Activated CD8-positive, alpha-beta memory T cell treated with anti-CD3 and anti-CD28 coated beads for 48 hours (primary cell): ENCODE data around the gene AWAT1.
"Not testable (repeated sequence)": the region's sequence is repeated elsewhere in the genome, so short reads cannot be mapped to it uniquely, and the experiment has no call there.

Experiments
- DNase-seq, 3 experiments: peaks; one replicate each; pipeline ENCODE4 v3.0.0-alpha.2; 2020; ENCODE audit warnings: low read depth in 2 of 3, low spot score in 2 of 3

The AWAT1 gene

DNA sequence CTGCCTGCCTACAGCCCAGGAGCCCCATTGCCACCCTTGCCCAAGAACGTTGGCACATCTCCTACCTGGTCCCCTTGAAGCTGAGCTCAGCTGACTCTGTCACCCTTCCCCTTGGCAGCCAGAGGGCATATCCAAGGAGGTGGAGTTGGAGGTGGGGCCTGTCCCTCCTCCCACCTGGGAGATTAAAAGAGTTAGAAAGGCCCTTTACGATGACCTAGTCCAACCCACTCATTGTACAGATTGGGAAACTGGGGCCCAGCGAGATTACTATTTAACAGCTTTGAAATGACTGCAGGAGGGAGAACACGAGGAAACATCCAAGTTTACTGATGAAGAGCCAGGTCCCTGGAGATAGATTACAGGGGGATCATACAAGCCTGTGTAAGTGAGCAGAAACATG is 25.6 kb downstream of the AWAT1 start, which contains the start of gene P2RY4:
P2RY4 (minus strand) TSS at position 101 of the 400 bp plus-strand sequence. CDS start 580 bp downstream, outside the sequence.
- no peak for DNase-seq

DNA sequence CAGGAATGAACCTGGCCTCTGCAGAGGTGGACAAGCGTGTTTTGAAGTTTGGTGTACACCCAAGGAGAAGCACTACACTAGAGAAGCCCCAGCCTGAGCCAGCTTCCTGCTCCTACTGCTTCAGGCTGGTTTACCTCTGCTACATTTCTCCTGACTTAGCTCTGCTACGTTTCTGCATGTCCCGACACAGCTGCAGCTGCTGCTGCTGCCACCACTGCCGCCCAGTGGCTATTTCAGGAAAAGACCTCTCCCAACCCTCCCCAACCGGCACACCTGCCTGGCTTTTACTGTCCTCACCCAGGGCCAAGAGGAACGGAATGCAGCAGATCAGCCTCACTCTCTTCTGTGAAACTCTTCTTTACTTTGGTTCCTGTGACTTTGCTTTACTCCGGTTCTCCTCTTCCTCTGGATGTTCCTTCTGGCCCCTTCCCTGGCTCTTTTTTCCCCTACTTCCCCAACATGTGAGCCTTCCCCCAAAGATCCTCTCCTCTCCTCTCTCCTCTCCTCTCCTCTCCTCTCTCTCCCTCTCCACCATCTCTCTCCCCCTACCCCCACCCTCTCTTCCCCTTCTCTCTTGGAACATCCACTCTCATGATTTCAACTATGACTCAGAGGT is 28.6 kb downstream of the AWAT1 start:
- DNase-seq, result peak in 1 of 3 experiments; percentile 11

DNA sequence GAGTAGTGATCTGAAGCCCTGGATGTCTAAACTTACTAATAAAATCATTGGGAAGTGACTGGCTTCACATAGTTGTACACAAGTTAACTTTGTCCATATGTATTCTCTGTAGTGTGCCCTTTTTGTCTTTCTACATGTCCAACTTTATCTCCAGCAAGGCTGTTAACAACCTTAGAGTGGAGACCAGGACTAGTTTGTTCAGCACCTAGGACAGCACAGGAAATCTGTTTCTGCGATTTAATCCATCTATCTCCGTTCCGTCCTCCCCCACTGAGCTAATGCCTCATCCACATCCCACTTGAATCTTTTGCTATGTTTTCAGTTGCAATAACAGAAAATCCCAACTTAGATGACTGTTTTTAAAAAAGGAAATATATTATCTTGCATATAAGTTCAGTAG is 30.3 kb downstream of the AWAT1 start:
- DNase-seq, result no peak

DNA sequence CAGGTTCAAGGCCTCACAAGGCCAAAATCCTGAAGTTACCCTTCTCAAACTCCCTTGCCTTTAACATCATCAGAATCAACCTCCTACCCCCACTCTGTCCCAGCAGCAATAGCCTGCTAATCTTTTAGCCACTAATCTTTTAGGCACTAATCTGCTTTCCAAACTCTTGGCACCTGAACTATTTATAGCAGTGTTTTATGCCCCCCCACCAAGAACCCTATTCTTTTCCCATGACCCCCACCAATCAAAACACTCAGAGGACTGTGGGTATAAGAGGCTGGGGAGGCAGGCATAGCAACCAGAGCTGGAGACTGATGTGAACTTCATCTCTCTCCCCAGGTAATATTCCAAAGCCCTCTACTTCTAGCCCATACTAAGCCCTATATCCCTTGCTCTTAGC is 33.6 kb downstream of the AWAT1 start, which contains the start of gene ARR3:
ARR3 (plus strand) TSS at position 301 of the 400 bp plus-strand sequence. CDS start 1,052 bp downstream, outside the sequence.
- no peak for DNase-seq

DNA sequence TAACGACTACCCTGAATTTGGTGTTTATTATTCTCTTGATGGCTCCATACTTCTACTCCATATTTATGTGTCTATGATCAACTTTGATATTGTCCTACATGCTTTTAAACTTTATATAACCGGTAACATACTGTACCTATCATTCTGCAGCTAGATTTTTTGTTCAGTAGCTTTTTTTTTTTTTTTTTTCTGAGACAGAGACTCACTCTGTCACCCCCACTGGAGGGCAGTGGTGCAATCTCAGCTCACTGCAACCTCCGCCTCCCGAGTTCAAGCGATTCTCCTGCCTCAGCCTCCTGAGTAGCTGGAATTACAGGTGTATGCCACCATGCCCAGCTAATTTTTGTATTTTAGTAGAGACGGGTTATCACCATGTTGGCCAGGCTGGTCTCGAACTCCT is 39.6 kb downstream of the AWAT1 start:
- not testable (repeated sequence) for DNase-seq

DNA sequence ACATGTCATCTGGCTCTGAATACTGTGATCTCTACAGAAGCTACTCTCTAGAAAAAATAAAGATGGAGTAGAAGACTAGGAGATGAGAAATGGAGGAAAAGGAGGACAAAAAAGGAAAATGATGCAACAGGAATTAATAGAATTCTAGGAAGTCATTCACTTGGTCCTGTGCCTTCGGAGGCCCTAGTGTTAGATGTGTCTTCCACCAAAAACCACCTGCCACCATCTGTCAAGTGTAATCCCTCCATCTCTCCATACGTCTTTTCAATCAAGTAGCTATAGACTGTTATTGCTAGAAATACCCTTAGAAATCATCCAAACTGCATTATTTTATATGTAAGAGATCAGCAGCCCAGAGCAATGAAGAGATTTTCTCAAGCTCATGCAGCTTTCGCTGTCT is 44.6 kb downstream of the AWAT1 start:
- DNase-seq, result no peak

DNA sequence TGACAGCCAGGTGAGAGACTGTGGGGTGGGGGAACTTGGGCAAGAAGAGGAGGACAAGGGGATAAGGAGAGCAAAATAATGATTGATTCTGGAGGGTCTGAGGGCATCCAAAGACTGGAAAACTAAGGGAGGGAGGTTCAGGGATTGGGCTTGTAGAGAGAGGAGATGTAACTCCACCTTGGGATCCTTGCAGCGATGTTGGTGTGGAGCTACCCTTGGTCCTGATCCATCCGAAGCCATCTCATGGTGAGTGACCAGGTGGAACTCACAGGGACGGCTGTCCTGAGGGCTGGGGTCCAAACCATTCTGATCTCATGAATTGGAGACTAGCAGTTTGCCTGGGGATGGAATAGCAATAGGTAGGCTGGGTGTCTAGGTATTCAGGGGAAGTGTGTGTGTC is 46.1 kb downstream of the AWAT1 start:
- no peak for DNase-seq

DNA sequence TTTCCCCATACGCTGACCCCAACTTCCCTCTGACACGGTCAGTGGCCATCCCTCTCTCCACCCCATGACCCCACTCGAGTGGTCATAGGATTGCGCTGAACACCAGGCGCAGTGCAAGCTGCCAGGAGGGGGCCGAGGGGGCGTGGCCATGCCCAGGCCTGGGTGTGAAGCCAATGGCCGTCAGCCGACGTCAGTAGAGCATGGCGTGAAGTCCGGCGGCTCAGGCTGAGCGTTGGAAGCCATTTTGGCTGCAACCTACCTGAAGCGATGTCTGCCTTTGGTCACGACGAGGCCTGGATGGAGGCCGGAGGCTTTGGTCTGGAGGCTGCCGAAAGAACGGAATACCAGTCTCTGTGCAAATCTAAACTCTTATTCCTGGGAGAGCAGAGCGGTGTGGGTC is 47.5 kb downstream of the AWAT1 start, which contains the start of gene RAB41:
RAB41 (plus strand) TSS at position 222 of the 400 bp plus-strand sequence; CDS start at position 268, 46 bp downstream.
- DNase-seq, result no peak

DNA sequence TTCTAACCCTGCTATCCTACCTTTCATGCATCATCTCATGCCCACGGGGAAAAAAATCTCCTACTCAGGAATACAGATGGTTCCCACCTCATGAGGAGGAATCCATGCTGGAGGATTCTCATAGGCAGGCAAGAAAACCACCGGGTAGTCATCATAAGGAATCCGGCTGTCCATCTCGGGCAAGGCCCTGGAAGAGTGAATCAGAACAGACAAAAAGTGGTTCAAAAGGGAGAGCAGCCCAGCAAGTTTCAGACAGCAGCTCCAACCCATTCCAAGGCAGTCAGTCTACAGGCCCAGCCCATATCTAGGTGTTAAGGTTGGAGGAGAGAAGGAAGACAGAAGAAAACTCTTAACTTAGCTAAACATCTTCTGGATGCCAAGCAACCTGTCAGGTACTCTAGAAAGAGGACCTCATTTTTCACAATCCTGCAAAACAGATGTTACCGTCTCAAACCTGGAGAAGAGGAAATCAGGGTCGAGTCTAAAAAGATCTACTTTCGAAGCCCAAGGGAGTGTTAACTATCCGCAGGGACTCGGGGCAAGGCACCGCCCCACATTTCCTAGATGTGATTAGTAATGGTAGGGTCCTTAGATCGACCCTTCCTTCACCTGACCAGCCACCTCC is 54.8 kb downstream of the AWAT1 start:
- DNase-seq, result no peak
